H1 (cell line): ENCODE results near the gene TLR9. TPM values are rescaled to one million over a fixed set of nuclear protein-coding genes. Genes with fewer than 3 reads are reported as not detected.

Source experiments
- CTCF ChIA-PET: fragments of 300-600 bp; sonication (Branson Sonifier 250); formaldehyde crosslinking; loops from one replicate; lab custom pipeline; 2021; ENCODE audit not compliant: partially characterized antibody; lab: Charles Lee
- POLR2A ChIA-PET: fragments of 300-600 bp; sonication (Branson Sonifier 250); formaldehyde crosslinking; loops from one replicate; lab custom pipeline; 2021; ENCODE audit warnings: inconsistent platforms; ENCODE audit not compliant: partially characterized antibody; lab: Charles Lee
- DNase-seq, 2 experiments: peaks; one replicate each; pipeline versions ENCODE4 v3.0.0 to v3.0.0-alpha.2; 2010 to 2022; ENCODE audit warnings: low spot score in 2 of 2, low read depth in 1 of 2, mixed read lengths in 1 of 2
- FAIRE-seq: peaks from 2 replicates; lab custom pipeline; 2011; peaks lifted over from hg19 to GRCh38; lab: Jason Lieb, UNC
- H2AFZ ChIP-seq: 2 replicates; pipeline ENCODE4 v1.8.1; 2012; ENCODE audit warnings: low read length, inconsistent platforms
- H2AK5ac ChIP-seq: 2 replicates; pipeline ENCODE4 v1.6.1; 2013; ENCODE audit warnings: low read depth, low read length
- H2BK120ac ChIP-seq: replicated peaks from 2 replicates; pipeline ENCODE3; 2013; ENCODE audit warnings: low read depth, low read length, inconsistent platforms
- H2BK12ac ChIP-seq: 2 replicates; pipeline ENCODE4 v1.6.1; 2013; ENCODE audit warnings: low read depth, low read length
- H2BK15ac ChIP-seq: 2 replicates; pipeline ENCODE4 v1.6.1; 2013; ENCODE audit warnings: low read length
- H2BK20ac ChIP-seq: 2 replicates; pipeline ENCODE4 v1.6.1; 2013; ENCODE audit warnings: low read length
- H2BK5ac ChIP-seq: 2 replicates; pipeline ENCODE4 v1.6.1; 2013; ENCODE audit warnings: low read depth, low read length
- H3K14ac ChIP-seq: 2 replicates; pipeline ENCODE4 v1.6.1; 2013; ENCODE audit warnings: inconsistent platforms; ENCODE audit not compliant: insufficient read length
- H3K18ac ChIP-seq: 2 replicates; pipeline ENCODE4 v1.6.1; 2013; ENCODE audit warnings: low read length; ENCODE audit errors: extremely low read depth
- H3K23ac ChIP-seq: 2 replicates; pipeline ENCODE4 v1.6.1; 2013; ENCODE audit warnings: inconsistent platforms; ENCODE audit not compliant: insufficient read length
- H3K23me2 ChIP-seq: 2 replicates; pipeline ENCODE4 v1.6.1; 2013; ENCODE audit warnings: low read depth, low read length
- H3K27ac ChIP-seq: 2 replicates; pipeline ENCODE4 v1.6.1; 2011; ENCODE audit warnings: low read depth, low read length, inconsistent platforms
- H3K27me3 ChIP-seq, 4 experiments: replicated peaks in 1 of 4; 1 replicate in 1 of 4; 2 replicates in 3 of 4; pipeline versions ENCODE4 v1.6.1 to v1.8.1; 2011 to 2013; ENCODE audit warnings: low read length in 3 of 4, mild to moderate bottlenecking in 3 of 4, inconsistent platforms in 2 of 4, mixed read lengths in 2 of 4, moderate library complexity in 1 of 4; ENCODE audit not compliant: control insufficient read depth in 3 of 4, insufficient read depth in 3 of 4; ENCODE audit errors: extremely low read depth in 1 of 4
- H3K36me3 ChIP-seq, 4 experiments: 2 replicates each; pipeline versions ENCODE4 v1.6.1 to v1.8.1; 2011 to 2013; ENCODE audit warnings: mild to moderate bottlenecking in 4 of 4, low read length in 3 of 4, moderate library complexity in 2 of 4, control low read depth in 1 of 4, inconsistent platforms in 1 of 4; ENCODE audit not compliant: insufficient read depth in 4 of 4, control insufficient read depth in 2 of 4
- H3K4ac ChIP-seq: replicated peaks from 2 replicates; pipeline ENCODE3; 2013; ENCODE audit warnings: low read length, low read depth, mixed read lengths, inconsistent platforms; ENCODE audit not compliant: insufficient read length
- H3K4me1 ChIP-seq, 4 experiments: replicated peaks in 1 of 4; 1 replicate in 1 of 4; 2 replicates in 3 of 4; pipeline versions ENCODE4 v1.6.1 to v1.8.1; 2011 to 2013; ENCODE audit warnings: low read length in 3 of 4, inconsistent platforms in 2 of 4, mixed read lengths in 1 of 4; ENCODE audit not compliant: insufficient read depth in 4 of 4, control insufficient read depth in 3 of 4
- H3K4me2 ChIP-seq, 2 experiments: 2 replicates each; pipeline versions ENCODE4 v1.6.1 to v1.8.1; 2011 to 2013; ENCODE audit warnings: low read depth in 2 of 2, low read length in 2 of 2, control low read depth in 1 of 2, inconsistent platforms in 1 of 2, mild to moderate bottlenecking in 1 of 2; ENCODE audit not compliant: insufficient read depth in 1 of 2
- H3K4me3 ChIP-seq, 4 experiments: fragments of 200-600, 300-600 bp in 1 of 4; sonication (generic), shearing (Covaris generic), sonication (Bioruptor Twin) in 1 of 4; 2 replicates each; pipeline versions ENCODE4 v1.5.1 to v1.8.1; 2011 to 2016; ENCODE audit warnings: low read length in 4 of 4, low read depth in 3 of 4, control low read depth in 2 of 4, inconsistent platforms in 2 of 4, mild to moderate bottlenecking in 2 of 4, mixed read lengths in 1 of 4, moderate library complexity in 1 of 4; ENCODE audit not compliant: insufficient read depth in 2 of 4; ENCODE audit errors: extremely low read depth in 1 of 4
- H3K56ac ChIP-seq: replicated peaks from 2 replicates; pipeline ENCODE3; 2013; ENCODE audit warnings: low read depth, mild to moderate bottlenecking, mixed read lengths, low read length, inconsistent platforms; ENCODE audit not compliant: insufficient read length
- H3K79me1 ChIP-seq: 2 replicates; pipeline ENCODE4 v1.6.1; 2013; ENCODE audit warnings: low read depth, low read length, control low read depth
- H3K79me2 ChIP-seq, 2 experiments: 2 replicates each; pipeline versions ENCODE4 v1.6.1 to v1.8.1; 2012 to 2013; ENCODE audit warnings: low read length in 2 of 2, mild to moderate bottlenecking in 2 of 2, inconsistent platforms in 1 of 2; ENCODE audit not compliant: insufficient read depth in 2 of 2, control insufficient read depth in 1 of 2
- H3K9ac ChIP-seq, 4 experiments: replicated peaks in 1 of 4; 1 replicate in 1 of 4; 2 replicates in 3 of 4; pipeline versions ENCODE4 v1.6.1 to v1.8.1; 2011 to 2013; ENCODE audit warnings: low read depth in 3 of 4, low read length in 3 of 4, control low read depth in 2 of 4, mild to moderate bottlenecking in 2 of 4, moderate library complexity in 2 of 4, inconsistent platforms in 1 of 4; ENCODE audit errors: extremely low read depth in 1 of 4
- H3K9me3 ChIP-seq, 2 experiments: 2 replicates each; pipeline versions ENCODE4 v1.6.1 to v1.8.1; 2012 to 2013; ENCODE audit warnings: mild to moderate bottlenecking in 2 of 2, moderate library complexity in 2 of 2, control low read depth in 1 of 2, inconsistent platforms in 1 of 2, low read depth in 1 of 2, low read length in 1 of 2, mixed read lengths in 1 of 2; ENCODE audit not compliant: insufficient read depth in 2 of 2
- H4K20me1 ChIP-seq, 2 experiments: replicated peaks in 1 of 2; 2 replicates each; pipeline versions ENCODE3 to v1.8.1; 2011 to 2013; ENCODE audit warnings: inconsistent platforms in 2 of 2, low read length in 2 of 2, mild to moderate bottlenecking in 1 of 2; ENCODE audit not compliant: insufficient read depth in 2 of 2, control insufficient read depth in 1 of 2
- H4K5ac ChIP-seq: 2 replicates; pipeline ENCODE4 v1.6.1; 2013; ENCODE audit warnings: low read length, low read depth, mixed read lengths, inconsistent platforms; ENCODE audit not compliant: insufficient read length
- H4K8ac ChIP-seq: 2 replicates; pipeline ENCODE4 v1.8.0; 2013; ENCODE audit warnings: mild to moderate bottlenecking, moderate library complexity, low read length, inconsistent platforms; ENCODE audit not compliant: insufficient read depth; ENCODE audit errors: extremely low read depth
- H4K91ac ChIP-seq: replicated peaks from 2 replicates; pipeline ENCODE3; 2013; ENCODE audit warnings: low read length, mixed read lengths, inconsistent platforms; ENCODE audit not compliant: insufficient read length
- BCL11A ChIP-seq, 2 experiments: IDR thresholded peaks; one replicate each; pipeline ENCODE4 v1.6.1; 2011; ENCODE audit warnings: low read depth in 2 of 2, low read length in 2 of 2, mild to moderate bottlenecking in 2 of 2
- HDAC6 ChIP-seq: IDR thresholded peaks from one replicate; pipeline ENCODE4 v1.7.1; 2012; ENCODE audit warnings: low read depth, mild to moderate bottlenecking, inconsistent platforms, low read length, moderate library complexity
- RAD21 ChIP-seq, 2 experiments: IDR thresholded peaks in 1 of 2; conservative IDR thresholded peaks in 1 of 2; 2 replicates each; pipeline ENCODE4 v1.6.1; 2011; ENCODE audit warnings: low read depth in 2 of 2, low read length in 2 of 2, improper control_type of control experiment in 1 of 2, inconsistent platforms in 1 of 2, mild to moderate bottlenecking in 1 of 2, moderate library complexity in 1 of 2
- SIX5 ChIP-seq: IDR thresholded peaks from 2 replicates; pipeline ENCODE4 v1.6.1; 2011; ENCODE audit warnings: mild to moderate bottlenecking, low read depth, low read length
- WGBS, 2 experiments: shearing (Covaris generic) in 1 of 2; methylation state at CpG; one replicate each; pipeline versions ENCODE4 v1.1.6 to v1.1.7; 2013 to 2015; ENCODE audit warnings: low lambda C conversion rate in 2 of 2, mixed read lengths in 2 of 2, inconsistent platforms in 1 of 2, low coverage in 1 of 2, missing lambda C conversion rate in 1 of 2; ENCODE audit not compliant: insufficient replicate concordance in 2 of 2, insufficient coverage in 1 of 2, insufficient read length in 1 of 2; ENCODE audit errors: extremely low coverage in 1 of 2, missing lambda C conversion rate in 1 of 2; 5-methylcytosine and 5-hydroxymethylcytosine counted together
- polyA plus RNA-seq, 7 experiments: library from polyadenylated mRNA; depleted of rRNA in 3 of 7; stranded (reverse) in 5 of 7; unstranded in 2 of 7; fragments of >200 nt in 5 of 7; fragments of 200-250 nt in 2 of 7; gene quantifications; 1 replicate in 5 of 7; 2 replicates in 1 of 7; 4 replicates in 1 of 7; pipeline versions ENCODE4 v1.2.1 to v1.2.3, GENCODE V29; 2011 to 2013; ENCODE audit warnings: missing spikeins in 2 of 7, mixed read lengths in 2 of 7
- total RNA-seq: library from RNA; stranded (reverse); fragmentation: NEBNext Ultra II Directional; extraction: Animal tissue kit (Norgen Biotek cat#: 25700); gene quantifications from 2 replicates; pipeline ENCODE4 v1.2.1, GENCODE V29; 2021

Gene TLR9
- total and polyA plus RNA-seq, 2 of the 8 experiments (the other 6 are each of a cell fraction or from before 2014, with no cell fraction given): 0.05 TPM; not detected in 1

DNA sequence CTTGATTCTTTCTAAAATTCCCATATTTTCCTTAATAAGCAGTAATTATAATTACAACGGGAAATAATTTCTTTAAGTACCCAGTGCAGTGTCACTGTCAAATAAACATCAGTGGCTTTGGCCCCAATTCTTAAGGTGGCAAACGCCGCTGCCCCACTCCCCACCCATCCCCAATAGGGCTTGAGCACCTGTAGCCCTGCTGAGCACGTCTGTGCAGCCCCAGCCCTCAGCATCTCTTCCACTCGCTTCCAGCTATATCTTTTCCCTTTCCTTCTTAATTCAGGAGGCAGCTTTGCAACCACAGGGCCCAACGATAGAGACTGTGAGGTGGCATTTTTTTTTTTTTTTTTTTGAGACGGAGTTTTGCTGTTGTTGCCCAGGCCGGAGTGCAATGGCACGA lies 29.2 kb upstream of the TLR9 start:
- no peak overlapping the region for H2BK5ac ChIP-seq
- H4K8ac ChIP-seq: no peak overlapping the region
- H2BK12ac ChIP-seq: no peak overlapping the region
- no peak overlapping the region for H3K4me3 ChIP-seq
- H4K20me1 ChIP-seq: peaks cover 4 to 15% of the 10 kb centered on the region in 2 experiments
- H3K4me1 ChIP-seq: no peaks in the 10 kb centered on the region
- H3K79me1 ChIP-seq: no peaks in the 10 kb centered on the region
- H3K23ac ChIP-seq: no peak overlapping the region
- H4K5ac ChIP-seq: no peak overlapping the region
- no peak overlapping the region for H3K4ac ChIP-seq
- H2AFZ ChIP-seq: no peak overlapping the region
- POLR2A ChIA-PET: interaction anchor here (0.7 to 3.0 kb wide), 3 partner anchors 11 to 39 kb away, joined by 4 to 15 read pairs (median 5); partner anchors contain the start of gene WDR82
- CTCF ChIA-PET: interaction anchor here (17.7 kb wide), 1 partner anchor 24 kb away, joined by 126 read pairs; no protein-coding TSS in a partner anchor
- H3K56ac ChIP-seq: no peak overlapping the region
- no peak overlapping the region for H3K18ac ChIP-seq
- FAIRE-seq (no peak), DNase-seq (no peak)
- no peak overlapping the region for H4K91ac ChIP-seq
- H3K9ac ChIP-seq: no peak overlapping the region
- H3K9me3 ChIP-seq: no peaks in the 10 kb centered on the region
- H3K36me3 ChIP-seq: peaks cover 29 to 82% (median 52%) of the 10 kb centered on the region in 4 experiments
- WGBS, 2 experiments: 93% methylated on average over 7 of the region's 9 CpGs; no CpG with 5 or more reads in 1 of the 2 experiments
- no peaks in the 10 kb centered on the region for H3K27me3 ChIP-seq
- H3K79me2 ChIP-seq: no peaks in the 10 kb centered on the region; a peak in 1 of 4 replicates
- H3K14ac ChIP-seq: no peak overlapping the region
- H3K27ac ChIP-seq: no peak overlapping the region
- no peaks in the 10 kb centered on the region for H3K23me2 ChIP-seq
- no peak overlapping the region for H2BK15ac ChIP-seq
- H2AK5ac ChIP-seq: no peak overlapping the region
- H2BK20ac ChIP-seq: no peak overlapping the region
- H3K4me2 ChIP-seq: no peak overlapping the region
- no peak overlapping the region for H2BK120ac ChIP-seq
- no peak for TF ChIP-seq SIX5
- no peak for TF ChIP-seq BCL11A (IDR thresholded peaks at IDR 0.05; ENCODE audit: low read depth in 2 of 2, low read length in 2 of 2)
- TF ChIP-seq RAD21 (IDR thresholded peaks at IDR 0.05 in 1 of 2, conservative IDR thresholded peaks at IDR 0.05 in 1 of 2; ENCODE audit: low read depth in 2 of 2, low read length in 2 of 2): no peak
- TF ChIP-seq HDAC6: no peak
